Spleen (tissue), 11 donors: ENCODE results near the gene TGM3. TPM values are rescaled to one million over a fixed set of nuclear protein-coding genes. Genes with fewer than 3 reads are reported as not detected.
A peak's percentile ranks its signal among the peaks of the same experiment; 100 is the strongest.

Experiments
- DNase-seq: peaks from one replicate; pipeline ENCODE4 v3.0.0-alpha.2; 2020
- H3K27ac ChIP-seq, 8 donors: fragments of 200-600 bp; sonication (generic) in 7 of 8; 1 replicate in 4 of 8; 2 replicates in 4 of 8; pipeline versions ENCODE4 v1.5.0 to v1.8.0; 2016 to 2021; ENCODE audit warnings: inconsistent platforms in 4 of 8, mild to moderate bottlenecking in 4 of 8, moderate library complexity in 1 of 8
- H3K27me3 ChIP-seq, 7 donors: fragments of 200-600 bp; sonication (generic) in 6 of 7; replicated peaks in 1 of 7; 1 replicate in 4 of 7; 2 replicates in 3 of 7; pipeline versions ENCODE4 v1.5.0 to v1.8.0; 2016 to 2021; ENCODE audit warnings: inconsistent platforms in 3 of 7, mild to moderate bottlenecking in 1 of 7
- H3K36me3 ChIP-seq, 6 donors: fragments of 200-600 bp; sonication (generic) in 5 of 6; 1 replicate in 4 of 6; 2 replicates in 2 of 6; pipeline versions ENCODE4 v1.5.0 to v1.8.0; 2016 to 2021; ENCODE audit warnings: inconsistent platforms in 2 of 6
- H3K4me1 ChIP-seq, 6 donors: fragments of 200-600 bp; sonication (generic) in 5 of 6; 1 replicate in 3 of 6; 2 replicates in 3 of 6; pipeline versions ENCODE4 v1.5.0 to v1.8.0; 2016 to 2021; ENCODE audit warnings: inconsistent platforms in 3 of 6
- H3K4me3 ChIP-seq, 8 donors: fragments of 200-600 bp; sonication (generic) in 7 of 8; 1 replicate in 4 of 8; 2 replicates in 4 of 8; pipeline versions ENCODE4 v1.5.0 to v1.8.0; 2016 to 2021; ENCODE audit warnings: inconsistent platforms in 4 of 8, mild to moderate bottlenecking in 4 of 8, moderate library complexity in 2 of 8
- H3K9me3 ChIP-seq, 8 donors: fragments of 200-600 bp; sonication (generic) in 7 of 8; 1 replicate in 4 of 8; 2 replicates in 4 of 8; pipeline versions ENCODE4 v1.5.0 to v1.8.0; 2016 to 2021; ENCODE audit warnings: inconsistent platforms in 4 of 8
- CTCF ChIP-seq, 11 experiments: fragments of 200-600 bp in 7 of 11; fragments of 450-650 bp in 4 of 11; sonication (generic) in 4 of 11; IDR thresholded peaks in 8 of 11; conservative IDR thresholded peaks in 3 of 11; 1 replicate in 7 of 11; 2 replicates in 4 of 11; pipeline versions ENCODE4 v1.4.0 to v1.8.0; 2016 to 2021; ENCODE audit warnings: antibody characterized with exemption in 11 of 11, inconsistent platforms in 4 of 11, mild to moderate bottlenecking in 1 of 11
- POLR2A ChIP-seq, 3 donors: fragments of 450-650 bp; IDR thresholded peaks; one replicate each; pipeline ENCODE4 v1.5.1; 2017; ENCODE audit warnings: antibody characterized with exemption in 3 of 3, mild to moderate bottlenecking in 1 of 3
- POLR2AphosphoS5 ChIP-seq, 3 donors: sonication (generic); formaldehyde crosslinking; IDR thresholded peaks; one replicate each; pipeline ENCODE4 v1.5.1; 2017; ENCODE audit warnings: antibody characterized with exemption in 3 of 3
- WGBS, 5 donors: extraction: QIAGEN DNeasy Blood & Tissue Kit in 3 of 5; methylation state at CpG; one replicate each; pipeline versions ENCODE4 v1.1.5 to v1.1.7; 2013 to 2018; 5-methylcytosine and 5-hydroxymethylcytosine counted together
- intact Hi-C: fragments of 100-400 bp; cut with DNase I; formaldehyde crosslinking; loops from one replicate; pipeline ENCODE4 v1.15.0; 2023; ENCODE audit warnings: low total_unique reads
- polyA plus RNA-seq, 3 donors: library from polyadenylated mRNA; stranded (reverse); fragments of 200-250 nt; gene quantifications; one replicate each; pipeline ENCODE4 v1.2.1, GENCODE V29; 2013
- total RNA-seq, 7 donors: library from RNA; depleted of rRNA in 3 of 7; stranded (reverse); fragments of >200 nt in 3 of 7; fragmentation: NEBNext Ultra II Directional in 4 of 7; extraction: Animal tissue kit (Norgen Biotek cat#: 25700) in 4 of 7; gene quantifications; one replicate each; pipeline versions ENCODE4 v1.1.0 to v1.2.1, GENCODE V29; 2016 to 2021
- donor health status: healthy with polysubstance abuse.
- donor health status: DM: no; HTN: no; CAD: no; lungs with moderate emphysema.
- donor health status: DM: no; HTN: no; CAD: no.
- donor health status: Bipolar disorder and iron deficiency.
- donor health status: healthy.
- donor health status: DM: no; HTN: no; CAD: no.
- donor health status: DM: yes; HTN: yes; CAD: no.

Gene TGM3
- total and polyA plus RNA-seq, 10 donors: 0.09 to 0.64 (median 0.43) TPM; not detected in 3

- Histone ChIP-seq H3K27me3 (no peaks in the 10 kb centered on the region), H3K4me1 (peaks cover 0 to 20% (median 12%) of the 10 kb centered on the region in 6 donors), H3K9me3 (peaks cover 0 to 10% (median 4%) of the 10 kb centered on the region in 8 donors), H3K27ac (peak overlapping the region in 5 of 8 donors; percentile 52 to 84 (median 70)), H3K36me3 (no peaks in the 10 kb centered on the region), H3K4me3 (peak overlapping the region in 1 of 8 donors; percentile 6)
- TF ChIP-seq POLR2AphosphoS5 (IDR thresholded peaks at IDR 0.05): peak in 2 of 3 donors; percentile 58 to 67
- TF ChIP-seq POLR2A (IDR thresholded peaks at IDR 0.05): no peak
- WGBS, 5 donors: 40 to 64% (median 45%) methylated on average over 3 to 8 of the region's 8 CpGs
- intact Hi-C loops: no loop called here
- DNase-seq: no peak
Measured at GRCh38 chr20:2314759-2315439, 19.1 kb downstream of the TGM3 start.

- Histone ChIP-seq H3K27me3 (no peaks in the 10 kb centered on the region), H3K9me3 (peaks cover 0 to 10% (median 4%) of the 10 kb centered on the region in 8 donors), H3K27ac (peak overlapping the region in 5 of 8 donors; percentile 52 to 84 (median 70)), H3K4me3 (no peak overlapping the region), H3K4me1 (peaks cover 0 to 20% (median 12%) of the 10 kb centered on the region in 6 donors), H3K36me3 (no peaks in the 10 kb centered on the region)
- no peak for DNase-seq
- WGBS, 5 donors: 61 to 100% (median 67%) methylated on average over 1 of the region's 1 CpG
- TF ChIP-seq CTCF (IDR thresholded peaks at IDR 0.05 in 8 of 11, conservative IDR thresholded peaks at IDR 0.05 in 3 of 11) (no peak), POLR2A (IDR thresholded peaks at IDR 0.05) (no peak), POLR2AphosphoS5 (IDR thresholded peaks at IDR 0.05) (no peak)
- intact Hi-C loops: no loop called here
Measured at GRCh38 chr20:2315440-2315778, 19.6 kb downstream of the TGM3 start.

- Histone ChIP-seq H3K27ac (no peak overlapping the region), H3K4me3 (no peak overlapping the region), H3K4me1 (peaks cover 0 to 20% (median 10%) of the 10 kb centered on the region in 6 donors), H3K27me3 (no peaks in the 10 kb centered on the region), H3K36me3 (no peaks in the 10 kb centered on the region), H3K9me3 (peaks cover 0 to 10% (median 4%) of the 10 kb centered on the region in 8 donors)
- DNase-seq: no peak
- intact Hi-C loops: no loop called here
- 89 to 94% (median 90%) methylated on average over 14 of the region's 14 CpGs for WGBS, 5 donors
- no peak for TF ChIP-seq POLR2A (IDR thresholded peaks at IDR 0.05)
- no peak for TF ChIP-seq CTCF (IDR thresholded peaks at IDR 0.05 in 8 of 11, conservative IDR thresholded peaks at IDR 0.05 in 3 of 11)
- TF ChIP-seq POLR2AphosphoS5 (IDR thresholded peaks at IDR 0.05): no peak
Measured at GRCh38 chr20:2316847-2317495, 21.2 kb downstream of the TGM3 start.

GRCh38 chr20:2320813-2321658, 25.2 kb downstream of the TGM3 start:
- no peaks in the 10 kb centered on the region for H3K36me3 ChIP-seq
- no peak overlapping the region for H3K27ac ChIP-seq
- TF ChIP-seq POLR2AphosphoS5 (IDR thresholded peaks at IDR 0.05) (no peak), POLR2A (IDR thresholded peaks at IDR 0.05) (no peak), CTCF (IDR thresholded peaks at IDR 0.05 in 8 of 11, conservative IDR thresholded peaks at IDR 0.05 in 3 of 11) (no peak)
- intact Hi-C loops: no loop called here
- H3K4me1 ChIP-seq: no peaks in the 10 kb centered on the region
- 57 to 80% (median 75%) methylated on average over 6 of the region's 6 CpGs for WGBS, 5 donors
- H3K27me3 ChIP-seq: peaks cover 0 to 6% (median 0%) of the 10 kb centered on the region in 7 donors
- peaks cover 0 to 10% (median 4%) of the 10 kb centered on the region in 8 donors for H3K9me3 ChIP-seq
- no peak for DNase-seq
- no peak overlapping the region for H3K4me3 ChIP-seq
